ENCODE measurements around the gene KANSL3.

The KANSL3 gene

GRCh38 chr2:96638144-96639121, at the start of gene KANSL3:
Gene KANSL3 (minus strand): TSS chr2:96638312. CDS start chr2:96637135, 1,177 bp downstream.
- ATAC-seq (ENCODE audit: low read depth) (peak; percentile 69), DNase-seq (ENCODE audit: low spot score) (peak; percentile 77)
- TF ChIP-seq, protein P1, sequence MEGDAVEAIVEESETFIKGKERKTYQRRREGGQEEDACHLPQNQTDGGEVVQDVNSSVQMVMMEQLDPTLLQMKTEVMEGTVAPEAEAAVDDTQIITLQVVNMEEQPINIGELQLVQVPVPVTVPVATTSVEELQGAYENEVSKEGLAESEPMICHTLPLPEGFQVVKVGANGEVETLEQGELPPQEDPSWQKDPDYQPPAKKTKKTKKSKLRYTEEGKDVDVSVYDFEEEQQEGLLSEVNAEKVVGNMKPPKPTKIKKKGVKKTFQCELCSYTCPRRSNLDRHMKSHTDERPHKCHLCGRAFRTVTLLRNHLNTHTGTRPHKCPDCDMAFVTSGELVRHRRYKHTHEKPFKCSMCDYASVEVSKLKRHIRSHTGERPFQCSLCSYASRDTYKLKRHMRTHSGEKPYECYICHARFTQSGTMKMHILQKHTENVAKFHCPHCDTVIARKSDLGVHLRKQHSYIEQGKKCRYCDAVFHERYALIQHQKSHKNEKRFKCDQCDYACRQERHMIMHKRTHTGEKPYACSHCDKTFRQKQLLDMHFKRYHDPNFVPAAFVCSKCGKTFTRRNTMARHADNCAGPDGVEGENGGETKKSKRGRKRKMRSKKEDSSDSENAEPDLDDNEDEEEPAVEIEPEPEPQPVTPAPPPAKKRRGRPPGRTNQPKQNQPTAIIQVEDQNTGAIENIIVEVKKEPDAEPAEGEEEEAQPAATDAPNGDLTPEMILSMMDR (IDR thresholded peaks at IDR 0.05; ENCODE audit: poor library complexity, severe bottlenecking): no peak
- Histone ChIP-seq H3K27ac (ENCODE audit: poor library complexity, severe bottlenecking) (peak within 1 kb of the TSS; percentile 53), H3K36me3 (ENCODE audit: low read depth) (peaks cover 27% of the 10 kb centered on the region), H3K27me3 (ENCODE audit: insufficient read depth, poor library complexity, severe bottlenecking) (no peaks in the 10 kb centered on the region), H3K4me3 (ENCODE audit: severe bottlenecking) (peak within 1 kb of the TSS; percentile 53), H3K4me1 (ENCODE audit: insufficient read depth, poor library complexity, severe bottlenecking) (peaks cover 17% of the 10 kb centered on the region), H3K9me3 (ENCODE audit: severe bottlenecking) (no peaks in the 10 kb centered on the region)

- DNase-seq (ENCODE audit: low spot score): no peak
- no peaks in the 10 kb centered on the region for H3K36me3 ChIP-seq (ENCODE audit: low read depth)
- H3K4me1 ChIP-seq (ENCODE audit: insufficient read depth, poor library complexity, severe bottlenecking): no peaks in the 10 kb centered on the region
- TF ChIP-seq, protein P1 (IDR thresholded peaks at IDR 0.05; ENCODE audit: poor library complexity, severe bottlenecking): no peak
- H3K4me3 ChIP-seq (ENCODE audit: severe bottlenecking): no peak overlapping the region
- no peaks in the 10 kb centered on the region for H3K9me3 ChIP-seq (ENCODE audit: severe bottlenecking)
- ATAC-seq (ENCODE audit: low read depth): no peak
- no peak overlapping the region for H3K27ac ChIP-seq (ENCODE audit: poor library complexity, severe bottlenecking)
- no peaks in the 10 kb centered on the region for H3K27me3 ChIP-seq (ENCODE audit: insufficient read depth, poor library complexity, severe bottlenecking)
These were observed 49.2 kb upstream of the KANSL3 start for GRCh38 chr2:96687266-96687665.

DNA sequence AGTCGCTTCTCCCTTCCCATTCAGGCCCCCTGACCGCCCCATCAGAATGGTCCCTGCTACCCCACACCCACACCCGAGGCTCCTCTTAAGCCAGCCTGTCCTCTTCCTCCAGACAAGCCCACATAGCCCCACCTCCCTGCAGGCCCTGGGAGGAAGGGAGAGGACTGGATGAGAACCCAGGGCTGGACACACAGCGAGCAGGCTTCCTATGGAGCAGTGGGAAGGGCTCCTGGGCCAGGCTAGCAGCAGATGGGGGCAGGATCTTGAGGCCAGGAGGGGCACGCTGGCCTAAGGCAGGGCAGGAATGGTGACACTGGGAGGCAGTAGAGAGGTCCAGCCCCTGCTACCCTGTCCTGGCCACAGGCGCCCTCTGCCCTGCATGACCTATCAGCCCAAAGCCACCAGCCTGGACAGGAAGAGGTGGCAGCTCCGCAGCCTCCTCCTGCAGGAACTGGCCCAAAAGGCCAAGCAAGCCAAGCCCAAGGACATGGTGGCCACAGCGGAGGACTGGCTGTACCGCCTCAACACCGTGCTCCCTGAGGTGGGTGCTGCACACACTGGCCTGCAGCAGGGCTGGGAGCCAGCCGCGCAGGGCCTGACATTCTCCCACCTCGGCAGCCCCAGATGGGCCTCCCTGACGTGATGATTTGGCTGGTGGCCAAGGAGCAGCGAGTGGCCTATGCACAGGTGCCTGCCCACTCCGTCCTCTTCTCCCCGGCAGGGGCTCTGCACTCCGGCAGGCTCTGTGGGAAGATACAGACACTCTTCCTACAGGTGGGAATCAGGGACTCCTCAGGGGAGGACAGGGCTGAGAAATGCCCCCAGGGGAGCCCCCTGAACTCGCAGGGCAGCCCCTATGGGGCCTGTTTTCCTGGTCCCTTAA, 47.7 kb upstream of the KANSL3 start:
- H3K4me1 ChIP-seq (ENCODE audit: insufficient read depth, poor library complexity, severe bottlenecking): no peaks in the 10 kb centered on the region
- TF ChIP-seq, protein P1 (IDR thresholded peaks at IDR 0.05; ENCODE audit: poor library complexity, severe bottlenecking): no peak
- no peaks in the 10 kb centered on the region for H3K36me3 ChIP-seq (ENCODE audit: low read depth)
- ATAC-seq (ENCODE audit: low read depth): no peak
- DNase-seq (ENCODE audit: low spot score): no peak
- H3K4me3 ChIP-seq (ENCODE audit: severe bottlenecking): no peak overlapping the region
- no peaks in the 10 kb centered on the region for H3K27me3 ChIP-seq (ENCODE audit: insufficient read depth, poor library complexity, severe bottlenecking)
- H3K27ac ChIP-seq (ENCODE audit: poor library complexity, severe bottlenecking): no peak overlapping the region
- H3K9me3 ChIP-seq (ENCODE audit: severe bottlenecking): no peaks in the 10 kb centered on the region

DNA sequence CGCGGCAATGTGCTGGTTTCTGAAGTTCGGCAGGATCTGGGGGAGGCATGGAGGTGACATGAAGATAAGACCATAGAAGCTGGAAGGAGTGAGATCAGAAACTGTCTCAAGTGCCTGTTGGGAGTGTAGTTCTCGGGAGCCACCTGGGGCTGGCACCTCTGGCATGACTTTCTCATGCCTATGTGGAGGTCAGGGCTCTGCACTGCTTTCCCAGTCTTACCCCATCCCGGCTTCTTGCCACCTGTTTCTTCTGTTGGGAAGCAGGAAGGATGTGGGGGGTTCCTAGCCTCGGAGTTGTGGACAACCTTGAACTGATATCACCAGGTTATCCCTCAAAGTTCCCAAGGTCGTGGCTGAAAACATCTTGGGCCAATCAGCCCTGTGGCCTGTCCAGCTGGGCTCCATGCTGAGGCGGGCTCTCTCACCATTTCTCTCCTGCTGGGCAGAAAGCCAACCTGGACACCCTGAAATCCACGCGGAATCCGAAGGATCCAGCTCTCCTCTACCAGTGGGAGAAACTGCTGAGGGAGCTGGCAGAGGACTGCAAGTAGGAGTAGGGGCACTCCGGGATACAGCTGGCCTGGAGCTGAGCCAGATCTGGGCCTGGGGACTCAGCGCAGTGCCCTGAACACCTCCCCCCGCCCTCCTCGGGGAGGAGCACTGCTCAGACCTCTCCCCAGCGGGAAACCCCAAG, 46.9 kb upstream of the KANSL3 start:
- Histone ChIP-seq H3K4me3 (ENCODE audit: severe bottlenecking) (no peak overlapping the region), H3K36me3 (ENCODE audit: low read depth) (no peaks in the 10 kb centered on the region), H3K27ac (ENCODE audit: poor library complexity, severe bottlenecking) (no peak overlapping the region), H3K9me3 (ENCODE audit: severe bottlenecking) (no peaks in the 10 kb centered on the region), H3K4me1 (ENCODE audit: insufficient read depth, poor library complexity, severe bottlenecking) (no peaks in the 10 kb centered on the region), H3K27me3 (ENCODE audit: insufficient read depth, poor library complexity, severe bottlenecking) (no peaks in the 10 kb centered on the region)
- TF ChIP-seq, protein P1 (IDR thresholded peaks at IDR 0.05; ENCODE audit: poor library complexity, severe bottlenecking): no peak
- ATAC-seq (ENCODE audit: low read depth) (no peak), DNase-seq (ENCODE audit: low spot score) (no peak)
